Panc1 (cell line): ENCODE results near the gene KANSL1L. TPM values are rescaled to one million over a fixed set of nuclear protein-coding genes. Genes with fewer than 3 reads are reported as not detected.

Experiments
- ATAC-seq: fragments of 200-7000 bp; cut with Tn5 transposase; 2 replicates; pipeline ENCODE4 v1.9.1; 2020; ENCODE audit warnings: mild to moderate bottlenecking, moderate library complexity
- BruUV-seq: library from RNA; stranded (reverse); fragments of 400-500 nt; replicated peaks from 2 replicates; lab custom pipeline; 2021; lab: Mats Ljungman, UMichigan
- CTCF ChIA-PET: fragments of 300-600 bp; sonication (Branson Sonifier 250); formaldehyde crosslinking; loops from one replicate; lab custom pipeline; 2022; ENCODE audit warnings: antibody characterized with exemption; lab: Charles Lee
- POLR2A ChIA-PET: fragments of 300-600 bp; sonication (Branson Sonifier 250); formaldehyde crosslinking; loops from one replicate; lab custom pipeline; 2022; ENCODE audit warnings: antibody characterized with exemption; lab: Charles Lee
- DNase-seq: peaks from one replicate; pipeline ENCODE4 v3.0.0-alpha.2; 2010; ENCODE audit warnings: low read depth, low spot score
- H3K27ac ChIP-seq: 2 replicates; pipeline ENCODE4 v1.5.1; 2011; ENCODE audit warnings: mild to moderate bottlenecking, low read length, inconsistent platforms
- H3K27me3 ChIP-seq: fragments of 200-500 bp; sonication (Bioruptor generic); 2 replicates; pipeline ENCODE4 v1.6.0; 2014; ENCODE audit warnings: low read length, inconsistent platforms; ENCODE audit not compliant: control insufficient read depth, insufficient read depth
- H3K36me3 ChIP-seq: fragments of 200-500 bp; sonication (Bioruptor generic); 2 replicates; pipeline ENCODE4 v1.5.1; 2014; ENCODE audit warnings: inconsistent platforms, mild to moderate bottlenecking, low read length, moderate library complexity; ENCODE audit not compliant: control insufficient read depth, insufficient read depth
- H3K4me1 ChIP-seq: 2 replicates; pipeline ENCODE4 v1.5.1; 2011; ENCODE audit warnings: inconsistent platforms, mild to moderate bottlenecking, low read length, moderate library complexity; ENCODE audit not compliant: control insufficient read depth, insufficient read depth
- H3K4me3 ChIP-seq, 2 experiments: 2 replicates each; pipeline ENCODE4 v1.5.1; 2011 to 2012; ENCODE audit warnings: low read depth in 2 of 2, low read length in 2 of 2, mild to moderate bottlenecking in 2 of 2, inconsistent platforms in 1 of 2, moderate library complexity in 1 of 2
- H3K9me3 ChIP-seq: fragments of 200-500 bp; sonication (Bioruptor generic); 2 replicates; pipeline ENCODE4 v1.5.1; 2014; ENCODE audit warnings: low read depth, mild to moderate bottlenecking, inconsistent platforms, low read length, moderate library complexity; ENCODE audit not compliant: control insufficient read depth, insufficient read depth
- POLR2AphosphoS5 ChIP-seq: IDR thresholded peaks from 2 replicates; pipeline ENCODE4 v1.6.1; 2012; ENCODE audit warnings: mild to moderate bottlenecking, low read depth, low read length, moderate library complexity
- REST ChIP-seq, 2 experiments: IDR thresholded peaks; 2 replicates each; pipeline ENCODE4 v1.6.1; 2011 to 2012; ENCODE audit warnings: low read depth in 2 of 2, control low read depth in 1 of 2, low read length in 1 of 2, mild to moderate bottlenecking in 1 of 2, moderate library complexity in 1 of 2; ENCODE audit not compliant: insufficient read depth in 1 of 2
- SIN3A ChIP-seq: IDR thresholded peaks from 2 replicates; pipeline ENCODE4 v1.6.1; 2012; ENCODE audit warnings: low read depth, mild to moderate bottlenecking, low read length, moderate library complexity, borderline replicate concordance; ENCODE audit not compliant: insufficient read depth
- TCF7L2 ChIP-seq: IDR thresholded peaks from 2 replicates; pipeline ENCODE4 v1.6.1; 2011; ENCODE audit warnings: mild to moderate bottlenecking, low read depth, low read length, inconsistent platforms
- in situ Hi-C: cut with HindIII; loops from 2 replicates; pipeline ENCODE4 v1.10.0; 2016; ENCODE audit warnings: low sequenced_read_pairs, low pct_unique_long_range_greater_than_20kb
- intact Hi-C: fragments of 100-400 bp; cut with micrococcal nuclease; formaldehyde crosslinking; loops from one replicate; pipeline ENCODE4 v1.10.0; 2022; ENCODE audit not compliant: unreplicated experiment
- total RNA-seq: library from RNA; stranded (reverse); gene quantifications from one replicate; pipeline ENCODE4 v1.2.1, GENCODE V29; 2021; ENCODE audit not compliant: unreplicated experiment
- TF ChIP-seq, protein P1 (sequence below): fragments of 450-650 bp; IDR thresholded peaks from 2 replicates; pipeline ENCODE4 v1.5.1; 2017; ENCODE audit warnings: mild to moderate bottlenecking

Gene KANSL1L
- total RNA-seq, 1 experiment from 2014 or later = 10.5 TPM

GRCh38 chr2:210172219-210172575, 988 bp upstream of the KANSL1L start:
- no peaks in the 10 kb centered on the region; the same call in 1 of the 2 replicates for H3K27me3 ChIP-seq
- POLR2A ChIA-PET = no interaction called here
- peaks cover 13% of the 10 kb centered on the region for H3K4me1 ChIP-seq
- in situ Hi-C loops = no loop called here
- H3K27ac ChIP-seq = no peak overlapping the region
- TF ChIP-seq SIN3A (no peak), REST (IDR thresholded peaks at IDR 0.05; ENCODE audit: insufficient read depth in 1 of 2, low read depth in 2 of 2, low read length in 1 of 2) (no peak), TCF7L2 (no peak), POLR2AphosphoS5 (no peak)
- TF ChIP-seq, protein P1, sequence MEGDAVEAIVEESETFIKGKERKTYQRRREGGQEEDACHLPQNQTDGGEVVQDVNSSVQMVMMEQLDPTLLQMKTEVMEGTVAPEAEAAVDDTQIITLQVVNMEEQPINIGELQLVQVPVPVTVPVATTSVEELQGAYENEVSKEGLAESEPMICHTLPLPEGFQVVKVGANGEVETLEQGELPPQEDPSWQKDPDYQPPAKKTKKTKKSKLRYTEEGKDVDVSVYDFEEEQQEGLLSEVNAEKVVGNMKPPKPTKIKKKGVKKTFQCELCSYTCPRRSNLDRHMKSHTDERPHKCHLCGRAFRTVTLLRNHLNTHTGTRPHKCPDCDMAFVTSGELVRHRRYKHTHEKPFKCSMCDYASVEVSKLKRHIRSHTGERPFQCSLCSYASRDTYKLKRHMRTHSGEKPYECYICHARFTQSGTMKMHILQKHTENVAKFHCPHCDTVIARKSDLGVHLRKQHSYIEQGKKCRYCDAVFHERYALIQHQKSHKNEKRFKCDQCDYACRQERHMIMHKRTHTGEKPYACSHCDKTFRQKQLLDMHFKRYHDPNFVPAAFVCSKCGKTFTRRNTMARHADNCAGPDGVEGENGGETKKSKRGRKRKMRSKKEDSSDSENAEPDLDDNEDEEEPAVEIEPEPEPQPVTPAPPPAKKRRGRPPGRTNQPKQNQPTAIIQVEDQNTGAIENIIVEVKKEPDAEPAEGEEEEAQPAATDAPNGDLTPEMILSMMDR = no peak
- ATAC-seq (no peak), DNase-seq (no peak)
- BruUV-seq = no TSS peak
- peak overlapping the region; percentile 61 to 79 for H3K4me3 ChIP-seq
- CTCF ChIA-PET = no interaction called here
- no peaks in the 10 kb centered on the region for H3K36me3 ChIP-seq
- intact Hi-C loops = no loop called here
- no peaks in the 10 kb centered on the region for H3K9me3 ChIP-seq

GRCh38 chr2:210170446-210171303, 534 bp downstream of the KANSL1L start:
- ATAC-seq (peak; percentile 90), DNase-seq (peak; percentile 77)
- Histone ChIP-seq H3K36me3 (no peaks in the 10 kb centered on the region), H3K4me1 (peaks cover 14% of the 10 kb centered on the region), H3K4me3 (peak overlapping the region; percentile 61 to 95), H3K27ac (peak overlapping the region; percentile 97), H3K9me3 (no peaks in the 10 kb centered on the region), H3K27me3 (no peaks in the 10 kb centered on the region; the same call in 1 of the 2 replicates)
- ChIA-PET POLR2A (interaction anchor here (0.5 to 0.6 kb wide), 4 partner anchors 33 to 601 kb away, joined by 3 to 8 read pairs (median 5); no protein-coding TSS in a partner anchor), CTCF (no interaction called here)
- TF ChIP-seq TCF7L2 (peak; percentile 92), POLR2AphosphoS5 (peak; percentile 80), SIN3A (0 out of 2 replicates have a peak, but pooled peaks have one; percentile 82), REST (IDR thresholded peaks at IDR 0.05; ENCODE audit: insufficient read depth in 1 of 2, low read depth in 2 of 2, low read length in 1 of 2) (no peak)
- TF ChIP-seq, protein P1 = no peak
- BruUV-seq = TSS peak; percentile 68
- in situ Hi-C loops (no loop called here), intact Hi-C loops (no loop called here)
